Stomach (tissue), 4 donors: ENCODE results near the gene BHMT.

Source experiments
- POLR2A ChIP-seq, 4 donors: fragments of 450-650 bp; IDR thresholded peaks; one replicate each; pipeline ENCODE4 v1.6.1; 2016; ENCODE audit warnings: antibody characterized with exemption in 4 of 4, control low read depth in 2 of 4, mild to moderate bottlenecking in 1 of 4, moderate library complexity in 1 of 4
- POLR2AphosphoS5 ChIP-seq, 3 donors: sonication (generic); formaldehyde crosslinking; IDR thresholded peaks; one replicate each; pipeline ENCODE4 v1.6.1; 2016; ENCODE audit warnings: antibody characterized with exemption in 3 of 3
- TF ChIP-seq, protein P1 (sequence below), 7 experiments: fragments of 450-650 bp in 4 of 7; fragments of 200-600 bp in 3 of 7; sonication (generic) in 3 of 7; IDR thresholded peaks; one replicate each; pipeline ENCODE4 v1.5.1; 2016 to 2019; ENCODE audit warnings: antibody characterized with exemption in 7 of 7, control low read depth in 2 of 7, mild to moderate bottlenecking in 1 of 7

DNA sequence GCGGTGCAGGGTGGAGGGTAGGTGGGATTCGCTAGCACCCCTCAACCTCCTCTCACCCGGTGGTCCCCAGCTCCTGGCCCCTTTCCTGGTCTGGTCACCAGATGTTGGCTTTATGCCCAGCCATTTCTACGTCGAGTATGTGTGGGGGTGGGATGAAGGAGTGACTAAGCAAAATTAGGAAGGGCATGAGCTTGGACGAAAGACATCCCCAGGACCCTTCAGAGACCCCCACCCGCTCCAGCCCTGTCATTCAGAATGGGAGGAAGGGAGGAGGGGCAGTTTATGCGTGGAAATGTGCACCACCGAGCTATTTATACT, 41.3 kb upstream of the BHMT start:
- TF ChIP-seq, protein P1, sequence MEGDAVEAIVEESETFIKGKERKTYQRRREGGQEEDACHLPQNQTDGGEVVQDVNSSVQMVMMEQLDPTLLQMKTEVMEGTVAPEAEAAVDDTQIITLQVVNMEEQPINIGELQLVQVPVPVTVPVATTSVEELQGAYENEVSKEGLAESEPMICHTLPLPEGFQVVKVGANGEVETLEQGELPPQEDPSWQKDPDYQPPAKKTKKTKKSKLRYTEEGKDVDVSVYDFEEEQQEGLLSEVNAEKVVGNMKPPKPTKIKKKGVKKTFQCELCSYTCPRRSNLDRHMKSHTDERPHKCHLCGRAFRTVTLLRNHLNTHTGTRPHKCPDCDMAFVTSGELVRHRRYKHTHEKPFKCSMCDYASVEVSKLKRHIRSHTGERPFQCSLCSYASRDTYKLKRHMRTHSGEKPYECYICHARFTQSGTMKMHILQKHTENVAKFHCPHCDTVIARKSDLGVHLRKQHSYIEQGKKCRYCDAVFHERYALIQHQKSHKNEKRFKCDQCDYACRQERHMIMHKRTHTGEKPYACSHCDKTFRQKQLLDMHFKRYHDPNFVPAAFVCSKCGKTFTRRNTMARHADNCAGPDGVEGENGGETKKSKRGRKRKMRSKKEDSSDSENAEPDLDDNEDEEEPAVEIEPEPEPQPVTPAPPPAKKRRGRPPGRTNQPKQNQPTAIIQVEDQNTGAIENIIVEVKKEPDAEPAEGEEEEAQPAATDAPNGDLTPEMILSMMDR (IDR thresholded peaks at IDR 0.05) = no peak
- no peak for TF ChIP-seq POLR2AphosphoS5 (IDR thresholded peaks at IDR 0.05)
- TF ChIP-seq POLR2A (IDR thresholded peaks at IDR 0.05) = no peak
